A673 (cell line): ENCODE measurements around the gene IGFBP2.

Source experiments
- CTCF ChIP-seq: fragments of 300-800, 200-600 bp; sonication (generic); conservative IDR thresholded peaks from 2 replicates; pipeline ENCODE4 v1.5.1; 2017; ENCODE audit warnings: low read depth, mild to moderate bottlenecking, antibody characterized with exemption, low read length, moderate library complexity, mixed read lengths
- EZH2 ChIP-seq: fragments of 200-600 bp; sonication (generic); IDR thresholded peaks from 2 replicates; pipeline ENCODE4 v1.6.1; 2017; ENCODE audit warnings: borderline replicate concordance, low read depth, mild to moderate bottlenecking, mixed read lengths, antibody characterized with exemption, low read length; ENCODE audit not compliant: poor library complexity, severe bottlenecking

GRCh38 chr2:216687111-216687510 is 53.9 kb downstream of the IGFBP2 start:
- TF ChIP-seq CTCF (no peak), EZH2 (no peak)
